ENCODE data around the gene EGFR.

GRCh38 chr7:55017841-55018240 is 976 bp upstream of the EGFR start:
- no peak for TF ChIP-seq EZH2 (IDR thresholded peaks at IDR 0.05; ENCODE audit: borderline replicate concordance, low read length)
- TF ChIP-seq, protein P1, sequence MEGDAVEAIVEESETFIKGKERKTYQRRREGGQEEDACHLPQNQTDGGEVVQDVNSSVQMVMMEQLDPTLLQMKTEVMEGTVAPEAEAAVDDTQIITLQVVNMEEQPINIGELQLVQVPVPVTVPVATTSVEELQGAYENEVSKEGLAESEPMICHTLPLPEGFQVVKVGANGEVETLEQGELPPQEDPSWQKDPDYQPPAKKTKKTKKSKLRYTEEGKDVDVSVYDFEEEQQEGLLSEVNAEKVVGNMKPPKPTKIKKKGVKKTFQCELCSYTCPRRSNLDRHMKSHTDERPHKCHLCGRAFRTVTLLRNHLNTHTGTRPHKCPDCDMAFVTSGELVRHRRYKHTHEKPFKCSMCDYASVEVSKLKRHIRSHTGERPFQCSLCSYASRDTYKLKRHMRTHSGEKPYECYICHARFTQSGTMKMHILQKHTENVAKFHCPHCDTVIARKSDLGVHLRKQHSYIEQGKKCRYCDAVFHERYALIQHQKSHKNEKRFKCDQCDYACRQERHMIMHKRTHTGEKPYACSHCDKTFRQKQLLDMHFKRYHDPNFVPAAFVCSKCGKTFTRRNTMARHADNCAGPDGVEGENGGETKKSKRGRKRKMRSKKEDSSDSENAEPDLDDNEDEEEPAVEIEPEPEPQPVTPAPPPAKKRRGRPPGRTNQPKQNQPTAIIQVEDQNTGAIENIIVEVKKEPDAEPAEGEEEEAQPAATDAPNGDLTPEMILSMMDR (IDR thresholded peaks at IDR 0.05; ENCODE audit: low read length) = no peak

Measured in OCI-LY1 (cell line).